ENCODE results near the gene ADAD1.

The ADAD1 gene

DNA sequence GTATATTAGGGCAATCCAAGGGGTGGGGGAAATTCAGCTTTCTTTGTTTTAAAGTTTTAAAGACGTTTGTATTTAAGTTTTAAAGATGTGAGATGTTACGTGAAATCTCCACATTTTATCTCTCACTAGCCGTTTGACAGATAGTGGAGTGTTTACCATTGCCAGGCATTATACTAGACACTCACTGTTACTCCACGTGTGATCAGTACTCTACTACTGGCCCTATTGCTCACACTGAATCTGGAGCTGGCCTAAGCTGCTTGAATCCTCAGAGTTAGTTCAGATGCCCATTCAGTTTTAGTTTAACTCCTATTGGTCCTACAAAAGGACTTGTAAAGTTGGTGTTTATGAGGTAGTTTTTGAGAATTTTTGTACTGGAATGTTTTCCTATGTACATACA, 4.5 kb downstream of the ADAD1 start:
- Histone ChIP-seq H3K27ac (ENCODE audit: low read depth, low read length, poor library complexity, severe bottlenecking) (no peak overlapping the region), H4K20me1 (ENCODE audit: insufficient read depth, low read length) (no peaks in the 10 kb centered on the region), H3F3A (ENCODE audit: insufficient read depth, low read length) (no peaks in the 10 kb centered on the region), H3K4me3 (ENCODE audit: low read depth, low read length, poor library complexity, severe bottlenecking) (no peak overlapping the region), H3K4me2 (ENCODE audit: low read length) (no peak overlapping the region), H2AFZ (ENCODE audit: low read length) (no peak overlapping the region), H3K9me3 (ENCODE audit: low read length) (no peaks in the 10 kb centered on the region), H3K36me3 (ENCODE audit: insufficient read depth, low read length) (no peaks in the 10 kb centered on the region), H3K9me2 (ENCODE audit: low read depth, low read length) (no peaks in the 10 kb centered on the region), H3K27me3 (ENCODE audit: insufficient read depth, low read length) (no peaks in the 10 kb centered on the region), H3K79me2 (ENCODE audit: insufficient read depth, low read length) (no peaks in the 10 kb centered on the region), H3K9ac (ENCODE audit: low read length) (no peak overlapping the region), H3K4me1 (ENCODE audit: insufficient read depth, low read length, severe bottlenecking) (no peaks in the 10 kb centered on the region)
- TF ChIP-seq, protein P1, sequence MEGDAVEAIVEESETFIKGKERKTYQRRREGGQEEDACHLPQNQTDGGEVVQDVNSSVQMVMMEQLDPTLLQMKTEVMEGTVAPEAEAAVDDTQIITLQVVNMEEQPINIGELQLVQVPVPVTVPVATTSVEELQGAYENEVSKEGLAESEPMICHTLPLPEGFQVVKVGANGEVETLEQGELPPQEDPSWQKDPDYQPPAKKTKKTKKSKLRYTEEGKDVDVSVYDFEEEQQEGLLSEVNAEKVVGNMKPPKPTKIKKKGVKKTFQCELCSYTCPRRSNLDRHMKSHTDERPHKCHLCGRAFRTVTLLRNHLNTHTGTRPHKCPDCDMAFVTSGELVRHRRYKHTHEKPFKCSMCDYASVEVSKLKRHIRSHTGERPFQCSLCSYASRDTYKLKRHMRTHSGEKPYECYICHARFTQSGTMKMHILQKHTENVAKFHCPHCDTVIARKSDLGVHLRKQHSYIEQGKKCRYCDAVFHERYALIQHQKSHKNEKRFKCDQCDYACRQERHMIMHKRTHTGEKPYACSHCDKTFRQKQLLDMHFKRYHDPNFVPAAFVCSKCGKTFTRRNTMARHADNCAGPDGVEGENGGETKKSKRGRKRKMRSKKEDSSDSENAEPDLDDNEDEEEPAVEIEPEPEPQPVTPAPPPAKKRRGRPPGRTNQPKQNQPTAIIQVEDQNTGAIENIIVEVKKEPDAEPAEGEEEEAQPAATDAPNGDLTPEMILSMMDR (IDR thresholded peaks at IDR 0.05; ENCODE audit: low read length), result no peak
- TF ChIP-seq EZH2 (IDR thresholded peaks at IDR 0.05; ENCODE audit: borderline replicate concordance, low read length), result no peak

DNA sequence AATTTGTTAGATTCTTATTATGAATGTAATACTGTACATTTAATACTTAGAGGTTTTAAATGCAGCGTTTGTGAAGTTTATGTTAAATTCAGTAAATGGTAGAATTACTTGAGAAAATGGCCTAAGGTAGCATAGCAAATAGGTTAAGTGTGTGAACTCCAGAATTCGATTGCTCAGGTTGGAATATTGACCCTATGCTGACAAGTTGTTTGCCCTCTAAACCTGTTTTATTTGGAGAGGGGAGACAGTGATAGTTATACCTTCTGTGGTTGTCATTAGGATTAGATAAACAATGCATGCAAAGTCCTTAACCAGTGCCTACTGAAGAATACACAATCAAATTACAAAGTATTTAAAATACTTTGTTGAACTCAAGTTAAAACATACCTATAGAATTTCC, 5.4 kb downstream of the ADAD1 start:
- Histone ChIP-seq H3K27ac (ENCODE audit: low read depth, low read length, poor library complexity, severe bottlenecking) (no peak overlapping the region), H4K20me1 (ENCODE audit: insufficient read depth, low read length) (no peaks in the 10 kb centered on the region), H3K27me3 (ENCODE audit: insufficient read depth, low read length) (no peaks in the 10 kb centered on the region), H2AFZ (ENCODE audit: low read length) (no peak overlapping the region), H3K4me1 (ENCODE audit: insufficient read depth, low read length, severe bottlenecking) (no peaks in the 10 kb centered on the region), H3K9ac (ENCODE audit: low read length) (no peak overlapping the region), H3K4me3 (ENCODE audit: low read depth, low read length, poor library complexity, severe bottlenecking) (no peak overlapping the region), H3K36me3 (ENCODE audit: insufficient read depth, low read length) (no peaks in the 10 kb centered on the region), H3K9me2 (ENCODE audit: low read depth, low read length) (no peaks in the 10 kb centered on the region), H3F3A (ENCODE audit: insufficient read depth, low read length) (no peaks in the 10 kb centered on the region), H3K9me3 (ENCODE audit: low read length) (no peaks in the 10 kb centered on the region), H3K4me2 (ENCODE audit: low read length) (no peak overlapping the region), H3K79me2 (ENCODE audit: insufficient read depth, low read length) (no peaks in the 10 kb centered on the region)
- no peak for TF ChIP-seq EZH2 (IDR thresholded peaks at IDR 0.05; ENCODE audit: borderline replicate concordance, low read length)
- TF ChIP-seq, protein P1 (IDR thresholded peaks at IDR 0.05; ENCODE audit: low read length), result no peak

DNA sequence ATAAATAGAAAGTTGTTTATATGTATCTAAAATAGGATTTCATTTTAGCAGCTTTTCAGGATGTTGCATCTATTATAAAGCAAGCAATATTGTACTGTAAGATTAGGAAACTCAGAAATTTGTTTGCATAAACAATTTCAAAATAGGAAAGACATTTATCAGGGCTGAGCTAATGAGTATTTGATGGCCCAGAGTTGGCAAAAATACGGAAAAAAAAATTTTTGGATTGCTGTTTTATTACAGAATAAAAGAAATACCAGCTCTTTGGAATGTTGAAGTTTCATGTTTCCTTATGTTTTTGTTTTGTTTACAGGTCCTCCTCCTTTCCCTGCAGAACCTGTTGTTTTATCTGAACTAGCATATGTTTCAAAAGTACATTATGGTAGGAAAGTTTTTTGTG, 14.5 kb downstream of the ADAD1 start:
- TF ChIP-seq, protein P1 (IDR thresholded peaks at IDR 0.05; ENCODE audit: low read length), result no peak
- TF ChIP-seq EZH2 (IDR thresholded peaks at IDR 0.05; ENCODE audit: borderline replicate concordance, low read length), result no peak
- Histone ChIP-seq H4K20me1 (ENCODE audit: insufficient read depth, low read length) (no peaks in the 10 kb centered on the region), H3K4me2 (ENCODE audit: low read length) (no peak overlapping the region), H3K9ac (ENCODE audit: low read length) (no peak overlapping the region), H3K79me2 (ENCODE audit: insufficient read depth, low read length) (no peaks in the 10 kb centered on the region), H3K4me1 (ENCODE audit: insufficient read depth, low read length, severe bottlenecking) (no peaks in the 10 kb centered on the region), H3K9me2 (ENCODE audit: low read depth, low read length) (no peaks in the 10 kb centered on the region; the same call in 1 of the 2 replicates), H3K27me3 (ENCODE audit: insufficient read depth, low read length) (no peaks in the 10 kb centered on the region), H2AFZ (ENCODE audit: low read length) (no peak overlapping the region), H3K4me3 (ENCODE audit: low read depth, low read length, poor library complexity, severe bottlenecking) (no peak overlapping the region), H3K9me3 (ENCODE audit: low read length) (no peaks in the 10 kb centered on the region), H3F3A (ENCODE audit: insufficient read depth, low read length) (no peaks in the 10 kb centered on the region), H3K36me3 (ENCODE audit: insufficient read depth, low read length) (no peaks in the 10 kb centered on the region), H3K27ac (ENCODE audit: low read depth, low read length, poor library complexity, severe bottlenecking) (no peak overlapping the region)
